Medulla oblongata (tissue), 1 donor: ENCODE results near the gene EGFL8.

ENCODE experiments used
- DNase-seq: peaks from one replicate; pipeline ENCODE4 v3.0.0-alpha.2; 2015; ENCODE audit errors: extremely low spot score

Gene EGFL8

DNA sequence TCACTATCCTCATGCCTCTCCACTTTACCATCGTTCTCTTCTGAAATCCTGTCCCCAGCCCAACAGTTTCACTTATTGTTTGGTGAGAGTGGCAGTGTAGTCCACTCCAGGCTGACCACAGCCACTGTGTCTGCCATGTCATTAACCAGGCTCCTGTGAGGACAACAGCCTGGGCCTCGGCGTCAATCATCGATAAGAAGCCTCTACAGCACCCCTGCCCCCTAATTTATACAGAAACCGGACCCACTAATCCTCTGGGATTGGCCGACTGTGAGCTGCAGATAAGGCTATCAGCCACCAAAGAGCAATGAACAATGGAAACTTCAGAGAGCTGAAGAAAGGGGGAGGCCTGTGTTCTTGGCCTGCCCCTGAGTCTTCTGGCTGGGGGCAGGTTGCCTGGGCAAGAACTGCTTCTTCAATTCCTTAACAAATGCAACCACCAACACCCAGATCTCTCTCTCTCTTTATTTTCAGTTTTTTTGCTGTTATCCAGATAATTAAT, 3.4 kb downstream of the EGFL8 start:
- DNase-seq: no peak

DNA sequence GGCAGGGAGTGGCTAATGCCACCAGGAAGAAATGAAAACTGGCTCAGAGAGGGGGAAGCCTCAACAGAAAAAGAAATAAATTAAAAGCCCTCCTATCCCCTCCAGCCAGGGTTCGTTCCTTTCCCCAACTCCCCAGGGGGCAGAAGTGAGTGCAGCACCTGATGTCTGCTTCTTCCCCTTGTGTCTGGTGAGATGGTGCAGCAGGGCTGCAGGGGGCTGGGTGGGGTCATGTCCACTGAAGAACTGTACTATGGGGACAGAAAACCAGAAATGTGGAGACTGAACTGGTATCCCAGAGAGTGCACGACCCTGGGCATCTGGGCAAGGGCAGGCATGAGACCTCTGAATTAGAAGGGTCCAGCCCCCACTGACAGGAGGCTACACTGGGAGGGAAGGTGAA, 4.0 kb downstream of the EGFL8 start:
- DNase-seq: no peak

DNA sequence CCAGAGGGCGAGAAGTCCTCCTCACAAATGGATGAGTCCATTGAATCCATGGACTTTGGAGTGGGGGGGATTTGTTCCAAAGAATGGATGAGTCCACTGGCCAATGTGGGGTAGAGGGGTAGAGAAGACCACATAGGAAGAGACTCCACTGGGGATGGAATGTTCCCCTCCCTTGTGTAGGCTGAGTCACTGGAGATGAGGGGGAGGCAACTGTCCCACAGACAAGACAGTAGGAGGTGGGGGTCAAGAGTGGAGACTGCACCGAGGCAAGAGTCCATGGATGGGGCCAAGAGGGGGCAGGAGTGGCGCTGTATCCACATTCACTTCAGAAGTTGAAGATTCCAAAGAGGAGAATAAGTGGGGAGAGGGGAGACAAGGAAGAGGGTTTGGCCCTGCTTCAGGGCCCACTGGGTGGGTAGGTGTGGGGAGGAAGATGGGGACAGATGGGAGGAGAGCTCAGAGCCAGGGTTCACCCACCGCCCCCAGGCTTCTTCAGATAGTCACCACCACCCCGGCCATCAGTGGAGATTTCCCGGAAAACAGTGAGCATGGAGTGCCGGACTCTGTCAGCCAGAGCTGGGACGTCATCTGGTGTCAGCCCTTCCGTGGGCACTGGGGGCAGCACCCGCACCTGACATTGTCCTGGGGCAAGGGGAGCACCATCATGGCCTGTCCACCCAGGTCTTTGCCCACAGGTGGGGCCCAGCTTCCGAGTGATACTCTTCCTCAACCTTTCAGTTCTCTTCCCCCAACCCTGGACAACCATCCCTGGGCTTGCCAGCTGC, 4.6 kb downstream of the EGFL8 start:
- no peak for DNase-seq

DNA sequence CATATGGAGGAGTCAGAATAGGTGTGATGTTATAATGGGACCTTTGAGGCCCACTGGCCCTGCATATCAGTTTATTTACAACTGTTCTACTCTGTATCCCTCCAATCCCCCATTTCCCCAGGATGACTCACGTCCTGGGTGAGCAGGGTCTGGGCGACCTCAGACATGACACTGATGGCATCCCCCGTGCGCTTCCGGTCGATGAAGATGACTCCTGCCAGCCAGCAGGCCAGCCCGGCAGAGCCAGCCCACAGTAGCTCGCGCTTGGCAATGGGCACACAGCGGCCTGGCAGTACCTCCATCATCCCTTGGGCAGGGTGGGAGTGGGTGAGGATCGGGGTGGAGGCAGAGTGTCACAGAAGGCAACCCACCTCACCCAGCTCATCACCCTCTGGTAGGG, 5.9 kb downstream of the EGFL8 start:
- DNase-seq: no peak

DNA sequence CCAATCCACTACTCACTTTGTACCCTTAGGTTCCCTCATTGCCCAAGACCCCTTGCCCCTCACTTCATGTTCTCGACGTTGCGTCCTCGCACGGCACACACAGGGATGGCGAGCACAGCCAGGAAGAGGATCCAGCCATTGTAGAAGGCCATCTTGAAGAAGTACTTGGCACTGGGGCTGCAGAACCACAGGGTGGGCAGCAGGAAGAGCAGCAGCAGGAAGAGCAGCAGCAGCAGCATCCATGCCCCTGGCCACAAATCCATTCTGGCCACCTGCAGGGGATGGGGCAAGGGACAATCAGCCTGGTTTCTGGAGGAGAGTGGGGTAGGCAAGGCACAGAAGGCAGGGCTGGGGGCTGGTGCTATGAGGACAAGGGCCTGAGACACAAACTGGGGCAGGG, 6.8 kb downstream of the EGFL8 start:
- DNase-seq: no peak

DNA sequence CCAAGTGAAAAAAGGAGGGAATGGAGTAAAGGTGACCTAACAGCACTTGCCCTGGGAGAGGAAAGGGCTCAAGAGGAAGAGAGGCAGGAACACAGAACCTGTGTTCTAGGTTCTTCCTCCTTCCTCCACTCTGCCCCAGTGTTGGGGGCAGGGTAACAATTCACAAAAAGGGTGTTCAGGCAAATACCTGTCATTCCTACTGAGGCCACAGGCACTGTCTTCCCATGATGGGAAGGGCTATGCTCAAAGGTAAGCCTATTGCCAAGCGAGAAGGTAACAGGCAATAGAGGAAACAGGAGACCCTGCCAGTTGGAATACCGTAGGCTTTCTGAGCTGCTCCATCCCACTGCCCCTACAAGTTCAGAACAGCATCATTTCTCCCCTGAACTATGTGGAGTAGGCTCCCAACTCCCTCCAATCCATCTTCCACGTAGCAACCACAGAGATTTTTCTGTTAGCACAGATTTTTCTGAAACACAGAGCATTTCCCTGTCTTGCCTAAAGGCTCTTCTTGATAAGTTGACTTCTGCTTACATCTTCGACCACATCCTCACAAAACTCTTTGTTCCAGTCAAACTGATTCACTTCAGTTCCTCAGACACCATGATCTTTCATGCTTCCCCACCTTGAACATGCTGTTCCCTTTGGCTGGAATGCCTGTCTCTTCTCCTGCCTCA, 8.8 kb downstream of the EGFL8 start:
- DNase-seq: no peak

DNA sequence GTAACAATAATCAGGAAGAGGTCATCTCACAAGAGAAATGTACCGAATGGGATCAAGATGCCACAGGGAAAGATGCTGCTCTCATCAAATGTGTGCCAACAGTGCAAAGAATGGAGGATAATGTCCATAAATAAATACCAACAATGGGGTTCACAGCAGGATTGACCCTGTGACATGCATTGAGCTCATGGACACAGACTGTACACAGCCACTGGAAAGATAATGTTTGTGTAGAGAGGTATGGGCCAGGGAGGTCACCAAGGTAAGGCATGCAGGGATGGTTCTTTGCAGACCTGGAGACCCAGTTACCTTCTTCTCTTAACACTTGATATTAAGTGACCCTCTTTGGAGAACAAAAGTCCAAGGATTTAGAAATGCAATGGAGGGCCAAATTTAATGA, 10.0 kb downstream of the EGFL8 start:
- no peak for DNase-seq

DNA sequence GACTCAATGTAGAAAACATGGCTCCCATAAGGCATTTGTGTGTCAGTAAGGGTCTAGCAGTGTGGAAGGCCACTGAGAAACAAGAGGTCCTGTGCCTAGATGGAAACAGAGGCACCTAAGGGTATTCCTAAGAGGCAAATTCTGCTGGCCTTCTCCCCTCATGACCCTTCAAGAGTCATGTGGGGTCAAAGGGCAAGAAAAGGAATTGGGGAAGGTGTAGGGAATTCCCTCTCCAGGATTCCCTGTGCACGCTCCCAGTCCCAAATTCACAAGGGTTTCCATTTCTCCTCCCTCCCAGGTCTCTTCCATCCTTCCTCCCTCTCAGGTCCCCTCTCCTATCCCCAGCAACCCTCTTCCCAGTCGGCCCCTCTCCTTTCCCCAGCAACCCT, 10.9 kb downstream of the EGFL8 start:
- DNase-seq: no peak

GRCh38 chr6:32175711-32176475, 11.5 kb downstream of the EGFL8 start, which contains the start of gene AGPAT1:
AGPAT1 (minus strand) TSS chr6:32176084; CDS start chr6:32171496, 4,588 bp downstream.
- peak; percentile 99 for DNase-seq

DNA sequence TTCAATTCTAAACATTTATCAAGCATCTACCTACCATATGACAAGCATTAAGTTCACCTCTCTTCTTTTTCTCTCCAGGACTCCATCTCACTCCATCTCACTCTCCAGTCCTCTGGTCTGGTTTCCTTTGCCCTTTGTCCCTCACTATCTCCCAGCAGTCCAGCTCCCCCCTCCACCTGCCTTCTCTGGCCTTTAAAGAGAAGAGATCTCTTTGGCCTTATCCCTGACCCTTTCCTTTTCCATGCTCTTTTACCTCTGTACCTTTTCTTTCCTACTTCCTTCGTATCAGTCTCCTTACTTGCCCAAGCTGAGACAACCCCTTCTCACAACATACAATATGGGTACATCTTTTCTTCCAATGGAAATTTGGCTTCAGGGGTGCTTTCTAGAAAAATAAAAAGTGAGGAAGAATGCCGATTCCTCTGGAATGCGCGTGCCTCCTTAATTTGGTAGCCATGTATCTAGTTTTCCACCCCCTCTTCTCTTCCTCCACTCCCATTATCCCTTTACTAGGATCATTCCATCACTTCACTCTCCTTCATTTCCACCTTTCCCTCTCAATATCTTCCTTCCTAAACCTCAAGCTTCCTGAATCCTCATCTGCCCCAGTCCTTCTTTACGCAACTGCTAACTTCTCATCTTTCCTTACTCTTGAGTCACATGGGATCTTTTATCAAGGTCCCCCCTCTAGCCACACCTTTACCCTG, 12.2 kb downstream of the EGFL8 start:
- DNase-seq: peak; percentile 20

DNA sequence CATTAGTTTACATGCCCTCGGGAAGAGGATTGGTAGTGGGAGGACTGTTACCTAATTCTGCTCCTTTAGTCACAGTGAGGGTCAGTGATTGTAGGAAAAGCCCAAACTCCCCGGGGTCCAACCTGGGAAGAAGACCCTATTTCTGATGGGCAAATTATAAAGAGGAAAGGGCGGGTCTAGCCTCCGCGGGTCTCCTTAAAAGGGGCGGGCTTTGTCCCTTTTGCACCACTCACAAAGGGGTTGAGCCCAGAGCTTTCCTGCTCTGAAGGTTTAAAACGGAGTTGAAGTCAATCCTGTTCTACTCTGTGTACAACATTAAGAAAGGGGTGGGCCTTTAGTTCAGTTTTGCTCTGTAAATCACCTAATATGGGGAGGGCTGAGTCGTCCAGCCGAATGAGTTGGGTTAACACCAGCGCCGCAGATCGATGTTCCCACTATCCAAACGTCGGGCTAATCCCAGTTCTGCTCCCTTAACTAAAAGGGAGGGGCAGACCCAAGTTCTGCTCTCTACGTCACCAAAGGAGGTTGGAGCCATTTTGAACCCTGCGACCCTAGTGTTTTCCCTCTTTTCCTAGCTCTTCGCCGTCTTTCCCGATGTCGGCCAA, 12.9 kb downstream of the EGFL8 start:
- DNase-seq: no peak

GRCh38 chr6:32177788-32178546, 13.6 kb downstream of the EGFL8 start, which contains the start of gene RNF5:
RNF5 (plus strand) TSS chr6:32178405; CDS start chr6:32178512, 107 bp downstream.
- DNase-seq: peak; percentile 100

GRCh38 chr6:32178547-32179440, 14.4 kb downstream of the EGFL8 start:
- DNase-seq: peak; percentile 49

DNA sequence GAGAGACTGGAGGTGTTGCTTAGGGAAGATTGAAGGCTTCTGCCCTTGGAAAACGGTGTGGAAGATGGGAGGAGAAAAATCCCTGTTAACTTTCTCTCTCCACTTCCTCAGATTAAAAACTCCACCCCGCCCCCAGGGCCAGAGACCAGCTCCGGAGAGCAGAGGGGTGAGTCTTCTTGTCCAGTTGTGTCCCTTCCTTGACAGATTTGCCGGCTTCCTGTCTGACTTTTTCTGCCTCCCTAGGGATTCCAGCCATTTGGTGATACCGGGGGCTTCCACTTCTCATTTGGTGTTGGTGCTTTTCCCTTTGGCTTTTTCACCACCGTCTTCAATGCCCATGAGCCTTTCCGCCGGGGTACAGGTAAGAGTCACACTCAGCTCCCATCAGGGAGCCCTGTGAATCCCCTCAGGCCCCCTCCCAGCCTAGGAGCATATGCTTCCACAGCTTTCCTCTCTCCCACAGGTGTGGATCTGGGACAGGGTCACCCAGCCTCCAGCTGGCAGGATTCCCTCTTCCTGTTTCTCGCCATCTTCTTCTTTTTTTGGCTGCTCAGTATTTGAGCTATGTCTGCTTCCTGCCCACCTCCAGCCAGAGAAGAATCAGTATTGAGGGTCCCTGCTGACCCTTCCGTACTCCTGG, 15.5 kb downstream of the EGFL8 start:
- DNase-seq: no peak

DNA sequence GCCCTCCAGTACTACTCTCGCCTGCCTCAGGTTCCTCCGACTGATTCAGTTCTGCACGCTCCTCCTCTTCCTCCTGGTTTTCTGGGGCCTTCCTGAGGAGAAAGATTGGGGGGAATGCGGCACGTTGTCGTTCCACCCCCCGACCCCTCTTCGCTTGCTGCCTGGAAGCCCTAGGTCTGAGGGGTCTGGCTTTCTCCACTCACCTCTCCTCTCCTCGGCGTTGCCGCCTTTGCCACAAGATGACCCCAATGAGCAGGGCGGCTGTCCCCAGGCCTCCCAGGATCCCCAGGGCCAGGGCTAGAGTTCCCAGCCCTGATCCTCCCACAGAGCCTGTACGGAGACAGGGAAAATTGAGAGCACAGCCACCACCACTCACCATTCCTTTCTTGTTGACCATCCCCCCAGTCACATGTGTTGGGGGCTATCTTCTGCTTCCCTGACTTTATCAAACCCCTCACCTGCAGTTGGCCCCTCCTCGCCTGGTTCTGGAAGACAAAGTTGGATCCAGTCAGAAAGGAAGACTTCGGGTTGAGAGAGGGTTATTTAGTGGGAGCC, 16.8 kb downstream of the EGFL8 start:
- no peak for DNase-seq

GRCh38 chr6:32181915-32182529, 17.6 kb downstream of the EGFL8 start:
- no peak for DNase-seq

DNA sequence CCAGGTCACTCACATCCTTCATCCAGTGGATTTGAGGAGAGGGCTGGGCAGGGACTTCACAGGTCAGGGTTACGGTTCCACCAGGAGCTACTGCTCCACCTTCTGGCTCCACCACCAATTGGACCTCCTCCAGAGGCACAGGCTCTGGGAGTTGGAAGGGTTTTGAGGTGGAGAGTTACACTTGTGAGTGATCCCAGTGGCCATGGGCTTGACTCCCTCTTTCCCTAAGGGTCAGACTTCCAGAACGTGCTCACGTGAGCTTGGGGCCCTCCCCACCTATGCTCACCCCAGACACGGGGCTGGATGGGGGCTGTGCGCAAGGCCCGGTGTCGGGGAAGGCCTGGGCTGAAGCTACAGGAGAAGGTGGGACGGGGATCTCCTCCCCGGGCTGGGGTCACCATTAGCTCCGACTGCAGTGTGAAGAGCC, 18.2 kb downstream of the EGFL8 start:
- no peak for DNase-seq

DNA sequence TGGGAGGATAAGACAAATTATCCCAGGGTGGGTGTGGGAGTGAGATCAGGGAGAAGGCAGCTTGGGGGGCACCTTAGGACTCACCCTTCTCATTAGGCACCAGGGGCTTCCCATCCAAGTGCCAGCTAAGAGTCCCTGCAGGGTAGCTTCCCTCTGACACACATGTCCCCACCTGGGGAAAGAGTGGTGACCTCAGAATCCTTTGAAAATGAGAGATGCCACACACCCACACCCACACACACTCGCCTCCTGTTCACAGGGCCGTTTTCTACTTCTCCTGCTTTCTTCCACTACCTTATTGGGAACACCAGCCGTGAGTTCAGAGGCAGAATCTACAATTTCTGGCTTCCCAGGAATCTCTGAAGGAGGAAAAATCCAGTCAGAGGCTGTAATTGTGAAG, 18.6 kb downstream of the EGFL8 start:
- DNase-seq: no peak
